Measurements from ENCODE around the gene C6orf62.
"Not testable (repeated sequence)": the region's sequence is repeated elsewhere in the genome, so short reads cannot be mapped to it uniquely, and the experiment has no call there.

Gene C6orf62

DNA sequence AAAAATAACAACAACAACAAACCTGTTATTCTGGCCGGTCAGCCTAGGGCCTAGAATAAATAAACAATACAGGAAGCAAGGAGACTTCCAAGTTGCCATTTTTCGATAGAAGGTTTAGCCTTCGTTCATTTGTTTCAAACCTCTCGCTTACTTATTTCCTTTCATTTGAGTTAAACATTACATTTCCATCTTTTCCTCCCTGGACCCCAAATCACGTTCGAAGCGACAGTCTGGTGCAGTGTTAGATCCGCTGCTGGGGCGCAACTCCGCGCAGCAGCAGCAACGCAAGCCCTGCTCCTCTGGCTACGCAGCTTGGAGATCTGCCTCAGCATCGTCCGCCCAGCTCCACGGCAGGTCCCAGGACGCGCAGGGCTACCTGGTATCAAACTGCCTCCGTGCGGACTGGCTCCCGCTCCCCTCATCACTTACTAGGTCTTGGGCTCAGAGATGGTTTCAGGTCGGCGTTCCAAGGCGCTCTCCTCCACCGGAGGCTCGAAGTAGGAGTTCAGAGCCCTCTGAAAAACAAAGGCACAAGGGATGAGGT lies 52.8 kb downstream of the C6orf62 start:
- peak; percentile 41 for DNase-seq

DNA sequence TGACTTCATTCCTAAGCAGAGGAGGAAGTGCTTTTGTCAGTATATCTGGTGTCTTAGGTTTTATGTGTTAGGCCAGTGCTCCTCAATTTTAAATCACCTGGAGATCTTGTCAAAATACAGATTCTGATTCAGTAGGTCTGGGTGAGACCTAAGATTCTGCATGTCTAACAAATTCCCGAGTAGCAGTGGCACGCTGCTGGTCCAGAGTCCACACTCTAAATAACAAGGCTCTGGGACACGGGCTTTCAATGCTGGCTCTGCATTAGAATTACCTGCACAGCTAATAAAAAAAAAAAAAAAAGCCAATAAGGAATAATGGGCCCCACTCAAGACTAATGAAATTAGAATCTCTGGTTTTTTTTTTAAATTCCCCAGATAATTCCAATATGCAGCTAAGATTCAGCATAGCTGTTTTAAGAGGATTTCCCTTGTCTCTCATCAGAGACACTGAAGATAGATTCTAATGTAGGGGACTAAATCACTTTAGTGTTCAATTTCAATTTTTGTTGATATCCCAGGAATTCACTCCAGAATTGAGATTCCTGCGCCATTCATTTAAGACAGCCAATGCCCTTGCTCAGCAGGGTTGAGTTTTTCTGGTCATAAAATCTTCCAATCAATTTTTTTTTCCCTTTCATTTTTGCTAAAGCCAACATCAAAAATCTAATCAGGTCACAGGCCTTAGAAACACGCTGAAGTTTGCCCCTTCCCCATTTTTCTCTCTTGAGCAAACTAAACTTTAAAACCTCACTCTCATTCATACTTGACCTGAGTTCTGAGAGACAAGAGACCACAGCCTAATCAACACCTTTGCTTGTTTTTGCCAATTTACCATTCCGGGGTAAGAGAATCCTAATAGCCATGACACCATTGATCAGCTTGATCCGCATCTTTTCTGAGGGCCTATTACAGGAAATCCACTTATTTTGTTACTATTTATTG lies 54.6 kb downstream of the C6orf62 start:
- no peak for DNase-seq

- no peak for DNase-seq
Observed at GRCh38 chr6:24663189-24663588, 55.8 kb downstream of the C6orf62 start.

- DNase-seq: no peak
Observed at GRCh38 chr6:24662236-24662635, 56.7 kb downstream of the C6orf62 start.

DNA sequence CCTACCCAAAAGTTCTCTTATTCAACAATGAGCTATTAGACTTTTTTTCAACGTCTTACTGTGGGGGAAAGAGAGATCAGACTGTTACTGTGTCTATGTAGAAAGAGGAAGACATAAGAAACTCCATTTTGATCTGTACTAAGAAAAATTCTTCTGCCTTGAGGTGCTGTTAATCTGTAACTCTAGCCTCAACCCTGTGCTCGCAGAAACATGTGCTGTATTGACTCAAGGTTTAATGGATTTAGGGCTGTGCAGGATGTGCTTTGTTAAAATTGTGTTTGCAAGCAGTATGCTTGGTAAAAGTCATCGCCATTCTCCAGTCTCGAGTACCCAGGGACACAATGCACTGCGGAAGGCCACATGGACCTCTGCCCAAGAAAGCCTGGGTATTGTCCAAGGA lies 57.2 kb downstream of the C6orf62 start:
- DNase-seq: not testable (repeated sequence)

DNA sequence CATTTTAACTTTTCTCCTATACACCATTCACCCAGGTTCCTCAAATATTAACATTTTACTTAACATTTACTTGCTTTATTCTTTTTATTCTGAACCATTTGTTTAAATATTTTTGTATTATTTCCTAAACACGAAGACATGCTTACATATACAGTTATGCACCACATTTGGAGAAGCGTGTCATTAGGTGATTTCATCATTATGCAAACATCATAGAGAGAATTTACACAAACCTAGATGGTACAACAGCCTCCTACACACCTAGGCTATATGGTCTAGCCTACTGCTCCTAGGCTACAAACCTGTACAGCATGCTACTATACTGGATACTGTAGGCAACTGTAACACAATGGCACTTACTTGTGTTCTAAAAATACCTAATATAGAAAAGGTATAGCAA lies 58.8 kb downstream of the C6orf62 start:
- no peak for DNase-seq

- DNase-seq: no peak
Observed at GRCh38 chr6:24659561-24659960, 59.4 kb downstream of the C6orf62 start.

DNA sequence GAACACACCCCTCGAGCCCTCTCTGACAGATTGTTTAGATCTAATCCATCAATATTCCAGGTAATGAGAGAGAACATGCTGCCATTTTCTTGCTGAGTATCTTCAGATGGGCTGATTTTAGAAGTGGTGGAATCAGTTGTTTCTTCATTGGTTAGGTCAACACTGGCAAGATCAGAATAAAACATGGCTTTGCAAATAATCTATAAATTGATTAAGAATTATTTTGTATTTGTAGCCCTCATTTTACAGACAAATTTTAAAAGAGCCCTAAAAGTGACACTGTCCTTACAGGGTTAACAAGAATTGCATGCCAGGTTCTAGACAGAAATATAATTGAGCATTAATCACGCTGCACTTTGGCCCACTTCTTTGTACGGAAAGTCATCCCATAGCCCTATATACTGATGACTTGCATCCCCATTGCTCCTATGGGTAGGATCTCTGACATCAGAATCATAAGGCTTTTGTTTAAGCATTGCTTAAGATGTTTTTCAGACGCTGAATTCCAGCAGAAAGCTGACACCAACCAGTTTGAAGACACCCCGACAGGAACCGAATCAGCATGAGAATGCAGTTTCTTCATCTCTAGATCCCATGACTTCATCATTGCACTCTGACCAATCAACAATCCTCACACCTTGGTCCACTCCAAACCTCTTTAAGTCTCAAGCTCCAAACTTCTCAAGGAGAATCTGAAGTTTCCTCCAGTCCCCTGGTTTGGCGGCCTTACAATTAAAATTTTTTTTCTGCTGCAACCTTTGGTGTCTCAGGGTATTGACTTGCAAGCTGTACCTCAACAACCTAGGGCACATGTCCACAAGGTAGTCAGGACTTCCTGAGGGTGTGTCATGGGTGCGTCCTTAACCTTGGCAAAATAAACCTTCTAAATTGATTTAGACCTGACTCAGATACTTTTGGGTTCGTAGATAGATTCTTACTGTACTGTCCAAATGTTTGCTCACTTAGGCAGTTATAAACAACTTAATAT lies 60.1 kb downstream of the C6orf62 start:
- DNase-seq: no peak

DNA sequence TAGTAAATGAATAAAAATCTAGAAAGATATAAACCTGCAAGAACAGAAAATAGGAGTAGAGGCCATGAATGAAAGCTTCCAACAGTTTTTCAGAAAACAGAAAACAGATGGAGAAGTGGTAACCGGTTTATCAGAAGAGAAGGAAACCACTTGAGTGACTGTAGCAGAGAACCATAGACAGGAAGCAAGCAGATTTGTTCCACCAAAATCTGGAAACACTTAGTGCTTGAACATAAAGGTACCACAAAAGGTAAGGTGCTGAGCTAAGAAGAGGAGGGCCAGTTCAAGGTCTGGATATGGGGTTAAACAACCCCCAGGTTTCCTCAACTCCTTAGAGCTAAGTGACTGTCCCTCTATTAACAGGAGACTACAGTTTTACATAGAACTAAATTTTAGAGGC lies 63.7 kb downstream of the C6orf62 start:
- DNase-seq: no peak
